H54 (cell line): Measurements from ENCODE around the gene CPD.
"Not testable (repeated sequence)": the region's sequence is repeated elsewhere in the genome, so short reads cannot be mapped to it uniquely, and the experiment has no call there.

ENCODE experiments used
- DNase-seq: peaks from one replicate; pipeline ENCODE4 v3.0.0; 2011; ENCODE audit warnings: low spot score, mixed read lengths; ENCODE audit not compliant: insufficient read length
- FAIRE-seq: peaks from 3 replicates; lab custom pipeline; 2011; peaks lifted over from hg19 to GRCh38; lab: Jason Lieb, UNC
- POLR2A ChIP-seq: IDR thresholded peaks from 2 replicates; pipeline ENCODE4 v1.6.1; 2011; ENCODE audit warnings: low read depth, mild to moderate bottlenecking, low read length

The CPD gene

DNA sequence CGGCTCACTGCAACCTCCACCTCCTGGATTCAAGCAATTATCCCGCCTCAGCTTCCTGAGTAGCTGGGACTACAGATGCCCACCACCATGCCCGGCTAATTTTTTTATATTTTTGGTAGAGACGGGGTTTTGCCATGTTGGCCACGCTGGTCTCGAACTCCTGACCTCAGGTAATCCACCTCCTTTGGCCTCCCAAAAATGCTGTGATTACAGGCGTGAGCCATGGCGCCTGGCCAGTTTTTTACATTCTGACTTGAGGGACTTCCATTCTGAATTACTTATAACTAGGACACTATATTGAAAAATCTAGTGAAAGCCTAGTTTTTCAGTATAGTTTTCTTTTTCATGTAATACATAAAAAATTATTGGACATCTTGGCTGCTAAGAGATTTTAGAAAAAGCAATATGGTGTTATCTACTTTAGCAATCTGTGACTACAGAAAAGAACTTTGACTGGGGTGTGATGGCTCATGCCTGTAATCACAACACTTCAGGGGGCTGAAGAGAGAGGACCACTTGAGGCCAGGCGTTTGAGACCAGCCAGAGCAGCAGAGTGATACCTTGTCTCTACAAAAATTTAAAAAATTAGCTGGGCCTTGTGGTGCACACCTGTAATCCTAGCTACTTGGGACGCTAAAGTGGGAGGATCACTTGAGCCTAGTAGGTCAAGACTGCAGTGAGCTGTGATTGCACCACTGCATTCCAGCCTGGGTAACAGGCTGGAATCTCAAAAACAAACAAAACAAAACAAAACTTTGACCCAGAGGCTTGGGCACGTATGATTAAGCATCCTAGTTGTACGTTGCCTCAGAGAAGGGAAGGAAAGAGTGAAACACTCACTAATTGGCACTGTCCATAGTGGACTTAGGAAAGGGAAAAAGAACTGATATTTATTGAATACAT, 71.6 kb downstream of the CPD start:
- DNase-seq (no peak), FAIRE-seq (no peak)
- no peak for TF ChIP-seq POLR2A

DNA sequence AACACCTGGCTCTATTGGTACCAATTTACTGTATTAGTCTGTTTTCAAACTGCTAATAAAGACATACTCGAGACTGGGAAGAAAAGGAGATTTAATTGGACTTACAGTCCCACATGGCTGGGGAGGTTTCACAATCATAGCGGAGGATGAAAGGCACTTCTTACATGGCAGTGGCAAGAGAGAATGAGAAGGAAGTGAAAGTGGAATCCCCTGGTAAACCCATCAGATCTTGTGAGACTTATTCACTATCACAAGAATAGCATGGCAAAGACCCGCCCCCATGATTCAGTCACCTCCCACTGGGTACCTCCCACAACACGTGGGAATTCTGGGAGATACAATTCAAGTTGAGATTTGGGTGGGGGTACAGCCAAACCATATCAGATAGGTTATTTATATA, 75.9 kb downstream of the CPD start:
- TF ChIP-seq POLR2A, result no peak
- DNase-seq (no peak), FAIRE-seq (no peak)

DNA sequence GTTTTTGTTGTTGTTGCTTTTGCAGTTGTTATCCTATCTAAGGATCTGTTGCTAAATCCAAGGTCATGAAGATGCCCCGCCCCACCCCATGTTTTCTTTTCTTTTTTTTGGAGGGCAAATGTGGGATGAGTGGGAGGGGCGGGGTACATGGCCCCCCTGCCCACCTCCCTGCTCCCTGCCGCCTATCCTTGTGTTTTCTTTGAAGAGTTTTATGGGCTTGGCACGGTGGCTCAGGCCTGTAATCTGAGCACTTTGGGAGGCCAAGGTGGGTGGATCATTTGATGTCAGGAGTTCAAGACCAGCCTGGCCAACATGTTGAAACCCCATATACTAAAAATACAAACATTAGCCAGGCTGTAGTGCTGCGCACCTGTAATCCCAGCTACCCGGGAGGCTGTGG, 79.6 kb downstream of the CPD start:
- no peak for FAIRE-seq
- no peak for TF ChIP-seq POLR2A
- DNase-seq, result no peak

DNA sequence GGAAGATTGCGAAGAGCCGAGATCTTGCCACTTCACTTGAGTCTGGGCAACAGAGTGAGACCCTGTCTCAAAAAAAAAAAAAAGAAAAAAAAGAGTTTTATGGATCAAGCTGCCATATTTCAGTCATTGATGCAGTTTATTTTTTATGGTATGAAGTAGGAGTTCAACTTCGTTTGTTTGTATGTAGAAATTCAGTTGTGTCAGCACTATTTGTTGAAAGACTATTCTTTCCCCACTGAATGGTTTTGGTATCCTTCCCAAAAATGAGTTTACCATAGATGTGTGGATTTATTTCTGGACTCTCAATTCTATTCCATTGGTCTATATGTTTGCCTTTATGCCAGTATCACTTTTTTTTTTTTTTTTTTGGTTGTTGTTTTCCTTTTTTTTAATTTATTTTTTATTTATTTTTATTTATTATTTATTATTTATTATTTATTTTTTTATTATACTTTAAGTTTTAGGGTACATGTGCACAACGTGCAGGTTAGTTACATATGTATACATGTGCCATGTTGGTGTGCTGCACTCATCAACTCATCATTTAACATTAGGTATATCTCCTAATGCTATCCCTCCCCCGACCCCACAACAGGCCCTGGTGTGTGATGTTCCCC, 80.2 kb downstream of the CPD start:
- not testable (repeated sequence) for DNase-seq, FAIRE-seq

- FAIRE-seq (no peak), DNase-seq (no peak)
- TF ChIP-seq POLR2A, result no peak
Measured at GRCh38 chr17:30468465-30468864, 89.7 kb downstream of the CPD start.

GRCh38 chr17:30472238-30472890, 93.6 kb downstream of the CPD start:
- no peak for TF ChIP-seq POLR2A
- DNase-seq, result no peak
- no peak for FAIRE-seq

DNA sequence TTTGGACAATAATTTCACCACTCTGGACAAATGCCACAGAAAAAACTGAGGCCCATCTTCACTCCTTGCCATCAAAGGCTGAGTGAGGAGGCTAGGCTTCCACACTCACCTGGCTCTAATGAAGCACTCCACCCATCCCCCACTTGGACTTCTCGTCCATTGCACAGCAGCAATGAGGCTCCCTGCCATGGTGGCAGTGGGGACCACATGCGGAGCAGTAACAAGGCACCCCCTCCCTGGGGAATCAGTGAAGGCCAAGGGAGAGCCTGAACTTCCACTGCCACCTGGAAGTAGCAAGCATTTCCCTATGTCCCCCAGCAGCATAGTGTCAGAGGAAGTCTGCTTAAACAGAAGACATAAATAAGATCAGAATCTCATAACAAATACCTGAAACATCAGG, 96.5 kb downstream of the CPD start:
- TF ChIP-seq POLR2A, result no peak
- FAIRE-seq, result no peak
- no peak for DNase-seq

- DNase-seq, result peak; percentile 3
- TF ChIP-seq POLR2A, result no peak
- no peak for FAIRE-seq
Measured at GRCh38 chr17:30476726-30477082, 98.0 kb downstream of the CPD start.

- FAIRE-seq (peak; percentile 90), DNase-seq (peak; percentile 65)
- peak; percentile 93 for TF ChIP-seq POLR2A
Measured at GRCh38 chr17:30477083-30477773, 98.5 kb downstream of the CPD start, which contains the start of gene GOSR1. GOSR1 (plus strand) TSS chr17:30477408; CDS start chr17:30477434, 26 bp downstream.

DNA sequence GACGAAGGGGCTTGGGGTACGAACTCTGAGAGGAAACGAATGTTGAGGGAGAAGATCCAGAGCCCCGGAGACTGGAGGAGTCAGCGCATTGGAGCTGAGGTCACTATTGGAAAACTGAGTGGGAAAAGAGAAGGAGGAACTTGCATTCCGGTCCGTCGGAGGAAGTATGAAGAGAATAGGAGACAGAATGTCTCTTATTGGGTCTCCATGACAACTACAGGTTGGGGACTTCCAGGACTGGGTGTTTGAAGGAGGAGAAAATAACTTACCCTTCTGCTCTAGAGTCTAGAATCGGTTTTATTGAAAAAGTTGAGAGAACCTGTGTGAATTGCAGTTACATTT, 99.0 kb downstream of the CPD start:
- FAIRE-seq, result no peak
- no peak for DNase-seq
- no peak for TF ChIP-seq POLR2A

DNA sequence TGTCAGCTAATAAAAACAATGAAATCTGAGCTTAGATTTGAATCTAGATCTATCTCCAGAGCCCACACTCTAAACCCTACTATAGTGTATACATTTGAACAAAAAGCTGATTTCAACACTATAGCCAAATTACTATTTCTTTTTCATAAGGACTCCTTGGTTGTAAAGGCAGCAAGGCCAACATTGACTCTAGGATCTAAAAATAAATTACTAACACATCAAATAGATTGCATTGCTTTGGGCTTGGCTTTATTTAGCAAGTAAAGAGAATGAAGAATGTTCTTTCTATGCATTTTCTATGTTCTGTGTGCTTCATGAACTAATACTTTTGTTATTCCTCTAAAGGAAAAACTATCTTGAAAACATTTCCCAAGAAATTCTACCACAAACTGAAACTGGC, 103.8 kb downstream of the CPD start:
- FAIRE-seq (no peak), DNase-seq (no peak)
- no peak for TF ChIP-seq POLR2A

- TF ChIP-seq POLR2A, result no peak
- no peak for FAIRE-seq
- DNase-seq, result no peak
Measured at GRCh38 chr17:30483159-30483558, 104.4 kb downstream of the CPD start.

DNA sequence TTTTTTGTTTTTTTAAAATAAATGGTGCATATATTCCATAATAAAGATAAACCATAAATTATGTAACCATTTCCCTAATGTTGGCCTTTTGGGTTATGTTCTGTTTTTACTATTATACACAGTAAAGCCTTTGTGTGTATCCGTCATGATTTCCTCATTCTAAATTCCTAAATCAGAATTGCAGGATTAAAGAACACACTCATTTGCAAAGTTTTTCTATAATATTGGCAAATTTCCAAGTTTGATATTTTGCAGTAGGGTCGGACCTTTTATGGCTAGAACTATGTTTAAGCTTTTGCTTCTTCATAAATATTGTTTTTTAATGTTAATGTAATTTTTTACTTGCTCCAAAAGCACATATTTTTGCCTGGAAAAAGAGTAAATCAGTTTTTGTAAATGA, 115.1 kb downstream of the CPD start:
- TF ChIP-seq POLR2A, result no peak
- FAIRE-seq (no peak), DNase-seq (no peak)

GRCh38 chr17:30495586-30495985, 116.9 kb downstream of the CPD start:
- DNase-seq, result no peak
- TF ChIP-seq POLR2A, result no peak
- FAIRE-seq, result no peak

DNA sequence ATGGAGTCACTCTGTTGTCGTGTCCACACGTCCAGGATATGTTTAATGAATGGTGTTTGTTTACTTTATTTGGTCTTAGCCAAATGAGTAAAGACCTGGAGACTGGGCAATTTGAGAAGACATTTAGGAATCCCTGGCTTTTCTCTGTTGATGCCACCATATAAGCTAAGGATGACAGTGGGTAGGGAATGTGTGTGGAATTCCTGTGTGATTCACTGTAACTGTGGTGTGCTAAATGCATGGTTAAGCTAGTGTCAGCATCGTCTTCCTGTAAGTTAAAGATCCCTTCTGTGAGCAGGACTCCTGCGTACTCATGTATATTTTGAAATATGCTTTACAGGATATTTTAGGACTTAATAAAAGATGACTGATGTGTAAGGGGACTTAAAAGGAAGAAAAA, 124.8 kb downstream of the CPD start:
- no peak for TF ChIP-seq POLR2A
- DNase-seq, result no peak
- no peak for FAIRE-seq
